ENCODE measurements around the gene BOD1. TPM values are rescaled to one million over a fixed set of nuclear protein-coding genes. Genes with fewer than 3 reads are reported as not detected.

BOD1 gene
- total RNA-seq, 5 donors from 2014 or later (not counting 1 experiment from before 2014, with no cell fraction given): 23.7 to 36.6 (median 30.1) TPM

DNA sequence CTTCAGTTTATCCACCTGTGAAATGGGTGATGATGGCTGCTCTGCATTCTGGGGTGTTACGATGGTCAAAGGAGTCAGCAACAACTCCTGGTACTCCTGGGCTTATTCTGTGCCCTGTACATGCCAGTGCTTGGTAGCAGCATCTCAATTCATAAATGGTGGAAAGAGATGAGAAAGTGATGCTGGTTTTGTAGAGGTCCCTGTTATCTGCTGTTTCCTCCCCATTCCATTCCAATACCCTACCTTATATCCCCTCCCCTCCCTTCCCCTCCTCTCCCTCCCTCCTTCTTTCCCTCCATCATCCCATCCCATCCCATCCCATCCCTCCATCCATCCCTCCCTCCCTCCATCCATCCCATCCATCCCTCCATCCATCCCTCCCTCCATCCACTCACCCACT, 19.1 kb downstream of the BOD1 start:
- H3K27me3 Mint-ChIP-seq: no peaks in the 10 kb centered on the region
- no peaks in the 10 kb centered on the region for H3K4me1 ChIP-seq (ENCODE audit: control insufficient read depth in 1 of 2, extremely low read depth in 1 of 2, insufficient read depth in 2 of 2, low read length in 2 of 2)
- H3K27me3 ChIP-seq (replicated peaks in 1 of 2; ENCODE audit: control insufficient read depth in 2 of 2, extremely low read depth in 1 of 2, insufficient read depth in 2 of 2, low read length in 1 of 2): no peaks in the 10 kb centered on the region
- peaks cover 7 to 29% (median 24%) of the 10 kb centered on the region in 3 donors for H3K9me3 Mint-ChIP-seq
- no CpG with 5 or more reads among the region's 1 CpG for WGBS (ENCODE audit: insufficient coverage)
- no peak overlapping the region for H3K4me3 Mint-ChIP-seq
- no peak for ATAC-seq (replicated peaks in 1 of 4)
- H3K27ac ChIP-seq (ENCODE audit: low read length): no peak overlapping the region
- no peak overlapping the region for H3K27ac Mint-ChIP-seq
- H3K36me3 ChIP-seq (ENCODE audit: control insufficient read depth in 2 of 2, extremely low read depth in 1 of 2, insufficient read depth in 1 of 2, low read length in 1 of 2): peaks cover 0 to 7% of the 10 kb centered on the region in 2 donors
- no peak overlapping the region for H3K4me3 ChIP-seq (ENCODE audit: control insufficient read depth in 1 of 2, extremely low read depth in 1 of 2, low read length in 1 of 2)
- DNase-seq: no peak
- peaks cover 0 to 20% (median 0%) of the 10 kb centered on the region in 3 donors for H3K4me1 Mint-ChIP-seq
- peaks cover under 1% of the 10 kb centered on the region for H3K9me3 ChIP-seq
- CTCF ChIA-PET: no interaction called here
- POLR2A ChIA-PET: no interaction called here
- H3K36me3 Mint-ChIP-seq: peaks cover 47% of the 10 kb centered on the region

DNA sequence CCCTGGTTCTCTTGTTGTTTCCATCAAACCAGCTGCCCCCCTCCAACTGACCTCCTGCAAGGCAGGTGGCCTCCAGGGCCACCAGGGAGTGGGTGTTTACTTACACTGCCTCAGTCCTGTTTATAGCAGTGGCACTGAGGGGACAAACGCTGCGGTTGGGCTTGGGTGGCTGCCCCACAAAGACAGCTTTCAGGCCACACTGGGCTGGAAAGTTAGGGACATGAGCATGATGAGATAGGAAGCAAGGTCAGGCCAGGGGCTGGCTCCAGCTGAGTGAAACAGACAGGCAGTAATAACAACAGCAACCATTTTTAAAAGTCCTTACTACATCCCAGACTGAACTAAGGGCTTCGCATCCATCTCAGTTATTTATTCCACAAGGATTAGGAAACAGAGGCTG, 20.6 kb downstream of the BOD1 start:
- peaks cover 53% of the 10 kb centered on the region for H3K36me3 Mint-ChIP-seq
- Histone ChIP-seq H3K4me1 (ENCODE audit: control insufficient read depth in 1 of 2, extremely low read depth in 1 of 2, insufficient read depth in 2 of 2, low read length in 2 of 2) (no peaks in the 10 kb centered on the region), H3K27ac (ENCODE audit: low read length) (no peak overlapping the region), H3K4me3 (ENCODE audit: control insufficient read depth in 1 of 2, extremely low read depth in 1 of 2, low read length in 1 of 2) (no peak overlapping the region), H3K27me3 (replicated peaks in 1 of 2; ENCODE audit: control insufficient read depth in 2 of 2, extremely low read depth in 1 of 2, insufficient read depth in 2 of 2, low read length in 1 of 2) (no peaks in the 10 kb centered on the region), H3K9me3 (peaks cover 4% of the 10 kb centered on the region), H3K36me3 (ENCODE audit: control insufficient read depth in 2 of 2, extremely low read depth in 1 of 2, insufficient read depth in 1 of 2, low read length in 1 of 2) (peaks cover 0 to 7% of the 10 kb centered on the region in 2 donors)
- WGBS (ENCODE audit: insufficient coverage): 80% methylated on average over 1 of the region's 3 CpGs
- ChIA-PET POLR2A (no interaction called here), CTCF (no interaction called here)
- peaks cover 0 to 6% (median 0%) of the 10 kb centered on the region in 3 donors for H3K4me1 Mint-ChIP-seq
- no peak overlapping the region for H3K27ac Mint-ChIP-seq
- H3K27me3 Mint-ChIP-seq: no peaks in the 10 kb centered on the region
- DNase-seq (no peak), ATAC-seq (replicated peaks in 1 of 4) (no peak)
- peaks cover 11 to 44% (median 38%) of the 10 kb centered on the region in 3 donors for H3K9me3 Mint-ChIP-seq
- no peak overlapping the region for H3K4me3 Mint-ChIP-seq

GRCh38 chr5:173594061-173594460, 22.4 kb downstream of the BOD1 start:
- no peak overlapping the region for H3K4me3 ChIP-seq (ENCODE audit: control insufficient read depth in 1 of 2, extremely low read depth in 1 of 2, low read length in 1 of 2)
- Mint-ChIP-seq H3K36me3 (peaks cover 46% of the 10 kb centered on the region), H3K27ac (no peak overlapping the region), H3K4me3 (no peak overlapping the region), H3K9me3 (peaks cover 11 to 56% (median 47%) of the 10 kb centered on the region in 3 donors), H3K27me3 (no peaks in the 10 kb centered on the region), H3K4me1 (peaks cover 0 to 5% (median 0%) of the 10 kb centered on the region in 3 donors)
- CTCF ChIA-PET: no interaction called here
- no peak for DNase-seq
- H3K4me1 ChIP-seq (ENCODE audit: control insufficient read depth in 1 of 2, extremely low read depth in 1 of 2, insufficient read depth in 2 of 2, low read length in 2 of 2): no peaks in the 10 kb centered on the region
- ATAC-seq (replicated peaks in 1 of 4): no peak
- POLR2A ChIA-PET: no interaction called here
- WGBS (ENCODE audit: insufficient coverage): 93% methylated on average over 2 of the region's 3 CpGs
- no peak overlapping the region for H3K27ac ChIP-seq (ENCODE audit: low read length)
- H3K36me3 ChIP-seq (ENCODE audit: control insufficient read depth in 2 of 2, extremely low read depth in 1 of 2, insufficient read depth in 1 of 2, low read length in 1 of 2): peaks cover 0 to 2% of the 10 kb centered on the region in 2 donors
- peaks cover 4% of the 10 kb centered on the region for H3K9me3 ChIP-seq
- H3K27me3 ChIP-seq (replicated peaks in 1 of 2; ENCODE audit: control insufficient read depth in 2 of 2, extremely low read depth in 1 of 2, insufficient read depth in 2 of 2, low read length in 1 of 2): no peaks in the 10 kb centered on the region

DNA sequence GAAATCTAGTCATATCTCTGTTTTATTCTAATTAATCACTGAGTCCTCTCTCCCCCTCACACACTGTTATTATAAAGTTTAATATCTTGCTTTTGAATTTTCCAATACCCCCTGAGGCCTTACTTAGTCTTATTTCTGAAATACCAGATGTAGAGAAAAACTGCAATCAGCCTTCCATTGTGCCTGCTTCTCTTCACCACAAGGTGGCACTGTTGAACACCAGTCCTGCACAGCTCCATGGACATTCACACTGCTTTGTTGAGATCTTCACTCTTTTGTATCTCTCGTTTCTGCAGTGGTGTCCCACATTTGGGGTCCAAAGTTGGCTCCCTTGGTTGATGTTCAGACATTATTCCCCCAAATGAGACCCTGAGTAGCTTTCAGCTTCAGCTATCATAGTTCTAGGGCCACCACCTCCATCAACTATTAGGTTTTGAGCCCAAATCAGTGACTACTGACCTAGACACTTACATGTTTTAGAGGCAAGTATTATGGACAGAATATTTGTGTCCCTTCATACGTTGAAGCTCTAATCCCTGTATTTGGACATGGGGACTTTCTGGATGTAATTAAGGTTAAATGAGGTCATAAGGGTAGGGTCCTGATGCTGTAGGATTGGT, 24.3 kb downstream of the BOD1 start:
- Histone ChIP-seq H3K36me3 (ENCODE audit: control insufficient read depth in 2 of 2, extremely low read depth in 1 of 2, insufficient read depth in 1 of 2, low read length in 1 of 2) (peaks cover 0 to 2% of the 10 kb centered on the region in 2 donors), H3K27me3 (replicated peaks in 1 of 2; ENCODE audit: control insufficient read depth in 2 of 2, extremely low read depth in 1 of 2, insufficient read depth in 2 of 2, low read length in 1 of 2) (no peaks in the 10 kb centered on the region), H3K9me3 (peaks cover 4% of the 10 kb centered on the region), H3K27ac (ENCODE audit: low read length) (no peak overlapping the region), H3K4me1 (ENCODE audit: control insufficient read depth in 1 of 2, extremely low read depth in 1 of 2, insufficient read depth in 2 of 2, low read length in 2 of 2) (no peaks in the 10 kb centered on the region), H3K4me3 (ENCODE audit: control insufficient read depth in 1 of 2, extremely low read depth in 1 of 2, low read length in 1 of 2) (no peak overlapping the region)
- ChIA-PET POLR2A (no interaction called here), CTCF (no interaction called here)
- ATAC-seq (replicated peaks in 1 of 4): no peak
- peaks cover 49% of the 10 kb centered on the region for H3K36me3 Mint-ChIP-seq
- no peak overlapping the region for H3K27ac Mint-ChIP-seq
- no CpG with 5 or more reads among the region's 2 CpGs for WGBS (ENCODE audit: insufficient coverage)
- H3K4me3 Mint-ChIP-seq: no peak overlapping the region
- H3K4me1 Mint-ChIP-seq: peaks cover 0 to 3% (median 0%) of the 10 kb centered on the region in 3 donors
- H3K9me3 Mint-ChIP-seq: peaks cover 14 to 69% (median 53%) of the 10 kb centered on the region in 3 donors
- no peaks in the 10 kb centered on the region for H3K27me3 Mint-ChIP-seq
- peak in 3 of 35 experiments; percentile 6 to 46 (median 7) for DNase-seq

DNA sequence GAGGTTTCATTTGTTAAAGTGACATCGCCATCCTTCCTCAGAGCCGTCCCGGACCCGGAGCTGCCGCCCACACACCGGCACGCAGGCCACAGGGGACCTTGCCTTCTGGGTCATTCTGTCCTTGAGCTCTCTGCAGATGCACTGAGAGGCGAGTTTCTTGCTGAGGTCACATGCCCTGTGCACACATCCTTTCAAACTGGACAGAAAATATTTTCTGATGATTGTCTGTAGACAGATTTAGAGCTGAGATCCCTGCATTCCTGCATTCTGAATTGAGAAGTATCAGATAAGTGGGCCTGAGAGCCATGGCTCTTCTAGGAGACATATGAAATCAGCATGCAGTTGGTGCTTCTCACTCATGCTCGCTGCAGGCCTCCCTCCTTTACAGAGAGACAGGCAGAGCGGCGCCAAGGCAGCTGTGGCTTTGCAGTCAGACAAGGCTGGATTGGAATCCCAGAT, 25.4 kb downstream of the BOD1 start:
- Histone ChIP-seq H3K27ac (ENCODE audit: low read length) (no peak overlapping the region), H3K4me3 (ENCODE audit: control insufficient read depth in 1 of 2, extremely low read depth in 1 of 2, low read length in 1 of 2) (no peak overlapping the region), H3K27me3 (replicated peaks in 1 of 2; ENCODE audit: control insufficient read depth in 2 of 2, extremely low read depth in 1 of 2, insufficient read depth in 2 of 2, low read length in 1 of 2) (no peaks in the 10 kb centered on the region), H3K4me1 (ENCODE audit: control insufficient read depth in 1 of 2, extremely low read depth in 1 of 2, insufficient read depth in 2 of 2, low read length in 2 of 2) (no peaks in the 10 kb centered on the region), H3K36me3 (ENCODE audit: control insufficient read depth in 2 of 2, extremely low read depth in 1 of 2, insufficient read depth in 1 of 2, low read length in 1 of 2) (peaks cover 0 to 4% of the 10 kb centered on the region in 2 donors), H3K9me3 (peaks cover 4% of the 10 kb centered on the region)
- Mint-ChIP-seq H3K27ac (no peak overlapping the region), H3K27me3 (no peaks in the 10 kb centered on the region), H3K36me3 (peaks cover 45% of the 10 kb centered on the region), H3K9me3 (peaks cover 20 to 79% (median 62%) of the 10 kb centered on the region in 3 donors), H3K4me3 (no peak overlapping the region), H3K4me1 (no peaks in the 10 kb centered on the region)
- ATAC-seq (replicated peaks in 1 of 4) (no peak), DNase-seq (no peak)
- ChIA-PET CTCF (no interaction called here), POLR2A (no interaction called here)
- WGBS (ENCODE audit: insufficient coverage): 98% methylated on average over 8 of the region's 11 CpGs

DNA sequence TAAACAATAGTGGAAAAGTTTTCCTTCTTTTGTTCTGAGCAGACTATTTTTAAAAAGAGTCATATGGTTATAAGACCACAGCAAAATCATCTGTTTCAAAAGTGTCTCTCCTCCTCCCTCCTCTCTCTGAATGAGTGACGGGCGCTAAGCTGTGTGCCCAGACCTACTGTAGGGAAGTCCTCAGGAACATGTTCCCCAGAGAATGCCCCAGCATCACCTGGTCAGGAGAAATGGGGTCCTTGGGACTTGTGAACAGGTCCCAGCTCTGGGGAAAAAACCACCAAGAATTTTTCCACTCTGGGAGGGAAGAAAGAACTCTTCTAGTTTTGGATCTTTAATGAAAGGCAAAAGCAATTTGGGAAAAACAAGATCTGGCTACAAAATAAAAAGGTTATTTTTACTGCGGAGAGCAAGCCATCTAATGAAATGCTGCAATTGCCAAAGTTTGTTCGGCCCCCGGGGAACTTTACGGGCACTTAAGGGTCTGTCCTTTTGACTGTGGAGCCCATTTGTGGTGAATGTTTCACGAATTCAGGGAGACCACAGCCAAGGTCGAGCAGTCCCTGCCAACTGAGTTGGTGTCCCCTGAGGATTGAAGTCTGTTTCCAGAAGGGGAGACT, 25.9 kb downstream of the BOD1 start:
- no peak for ATAC-seq (replicated peaks in 1 of 4)
- no peak overlapping the region for H3K4me3 ChIP-seq (ENCODE audit: control insufficient read depth in 1 of 2, extremely low read depth in 1 of 2, low read length in 1 of 2)
- CTCF ChIA-PET: no interaction called here
- WGBS (ENCODE audit: insufficient coverage): 89% methylated on average over 6 of the region's 8 CpGs
- Mint-ChIP-seq H3K27ac (no peak overlapping the region), H3K9me3 (peaks cover 20 to 82% (median 62%) of the 10 kb centered on the region in 3 donors), H3K27me3 (no peaks in the 10 kb centered on the region), H3K36me3 (peaks cover 42% of the 10 kb centered on the region), H3K4me1 (no peaks in the 10 kb centered on the region), H3K4me3 (no peak overlapping the region)
- H3K9me3 ChIP-seq: peaks cover 4% of the 10 kb centered on the region
- H3K27me3 ChIP-seq (replicated peaks in 1 of 2; ENCODE audit: control insufficient read depth in 2 of 2, extremely low read depth in 1 of 2, insufficient read depth in 2 of 2, low read length in 1 of 2): no peaks in the 10 kb centered on the region
- no peaks in the 10 kb centered on the region for H3K4me1 ChIP-seq (ENCODE audit: control insufficient read depth in 1 of 2, extremely low read depth in 1 of 2, insufficient read depth in 2 of 2, low read length in 2 of 2)
- H3K27ac ChIP-seq (ENCODE audit: low read length): no peak overlapping the region
- POLR2A ChIA-PET: no interaction called here
- no peak for DNase-seq
- H3K36me3 ChIP-seq (ENCODE audit: control insufficient read depth in 2 of 2, extremely low read depth in 1 of 2, insufficient read depth in 1 of 2, low read length in 1 of 2): peaks cover 0 to 4% of the 10 kb centered on the region in 2 donors

All from T-cell (primary cell).